Measurements from ENCODE around the gene IGSF8. TPM values are rescaled to one million over a fixed set of nuclear protein-coding genes. Genes with fewer than 3 reads are reported as not detected.

The IGSF8 gene
- total and polyA plus RNA-seq, 8 donors: 12.9 to 24.7 (median 18.4) TPM

DNA sequence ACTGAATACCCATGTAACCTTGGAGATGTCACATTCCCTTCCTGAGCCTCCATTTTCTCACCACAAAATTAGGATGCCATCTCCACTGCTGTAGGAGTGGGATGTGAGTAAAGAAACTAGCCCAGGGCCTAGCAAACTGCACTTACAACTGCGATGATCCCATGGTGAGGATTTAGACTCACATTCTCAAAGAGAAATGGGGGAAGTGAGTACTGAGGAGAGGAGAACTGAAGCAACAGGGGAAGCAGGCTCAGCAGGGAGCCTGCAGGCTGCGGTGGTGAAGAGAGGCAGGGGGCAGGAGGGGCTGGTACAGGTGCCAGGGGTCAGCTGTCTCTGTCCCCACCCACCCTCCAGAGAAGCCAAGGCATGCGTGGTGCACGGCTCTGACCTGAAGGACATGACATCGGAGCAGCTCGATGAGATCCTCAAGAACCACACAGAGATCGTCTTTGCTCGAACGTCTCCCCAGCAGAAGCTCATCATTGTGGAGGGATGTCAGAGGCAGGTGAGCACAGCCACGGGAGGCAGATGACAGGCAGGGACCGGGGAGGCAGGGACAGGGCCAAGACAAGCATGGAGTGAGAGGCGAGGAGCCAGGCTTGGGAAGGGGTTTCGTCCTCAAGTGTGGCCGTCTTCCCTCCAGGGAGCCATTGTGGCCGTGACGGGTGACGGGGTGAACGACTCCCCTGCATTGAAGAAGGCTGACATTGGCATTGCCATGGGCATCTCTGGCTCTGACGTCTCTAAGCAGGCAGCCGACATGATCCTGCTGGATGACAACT is 36.6 kb upstream of the IGSF8 start:
- 72 to 76% methylated on average over 20 of the region's 20 CpGs for WGBS, 2 donors
- intact Hi-C loops (cut with DNase I): no loop called here
- Histone ChIP-seq H3K27ac (no peak overlapping the region), H3K27me3 (no peaks in the 10 kb centered on the region), H3K4me1 (no peaks in the 10 kb centered on the region), H3K4me3 (no peak overlapping the region), H3K9me3 (no peaks in the 10 kb centered on the region), H3K36me3 (no peaks in the 10 kb centered on the region)
- TF ChIP-seq, protein P1, sequence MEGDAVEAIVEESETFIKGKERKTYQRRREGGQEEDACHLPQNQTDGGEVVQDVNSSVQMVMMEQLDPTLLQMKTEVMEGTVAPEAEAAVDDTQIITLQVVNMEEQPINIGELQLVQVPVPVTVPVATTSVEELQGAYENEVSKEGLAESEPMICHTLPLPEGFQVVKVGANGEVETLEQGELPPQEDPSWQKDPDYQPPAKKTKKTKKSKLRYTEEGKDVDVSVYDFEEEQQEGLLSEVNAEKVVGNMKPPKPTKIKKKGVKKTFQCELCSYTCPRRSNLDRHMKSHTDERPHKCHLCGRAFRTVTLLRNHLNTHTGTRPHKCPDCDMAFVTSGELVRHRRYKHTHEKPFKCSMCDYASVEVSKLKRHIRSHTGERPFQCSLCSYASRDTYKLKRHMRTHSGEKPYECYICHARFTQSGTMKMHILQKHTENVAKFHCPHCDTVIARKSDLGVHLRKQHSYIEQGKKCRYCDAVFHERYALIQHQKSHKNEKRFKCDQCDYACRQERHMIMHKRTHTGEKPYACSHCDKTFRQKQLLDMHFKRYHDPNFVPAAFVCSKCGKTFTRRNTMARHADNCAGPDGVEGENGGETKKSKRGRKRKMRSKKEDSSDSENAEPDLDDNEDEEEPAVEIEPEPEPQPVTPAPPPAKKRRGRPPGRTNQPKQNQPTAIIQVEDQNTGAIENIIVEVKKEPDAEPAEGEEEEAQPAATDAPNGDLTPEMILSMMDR (IDR thresholded peaks at IDR 0.05): no peak
- FAIRE-seq: no peak
- DNase-seq: peak in 1 of 6 donors; percentile 30
- no peak for ATAC-seq

DNA sequence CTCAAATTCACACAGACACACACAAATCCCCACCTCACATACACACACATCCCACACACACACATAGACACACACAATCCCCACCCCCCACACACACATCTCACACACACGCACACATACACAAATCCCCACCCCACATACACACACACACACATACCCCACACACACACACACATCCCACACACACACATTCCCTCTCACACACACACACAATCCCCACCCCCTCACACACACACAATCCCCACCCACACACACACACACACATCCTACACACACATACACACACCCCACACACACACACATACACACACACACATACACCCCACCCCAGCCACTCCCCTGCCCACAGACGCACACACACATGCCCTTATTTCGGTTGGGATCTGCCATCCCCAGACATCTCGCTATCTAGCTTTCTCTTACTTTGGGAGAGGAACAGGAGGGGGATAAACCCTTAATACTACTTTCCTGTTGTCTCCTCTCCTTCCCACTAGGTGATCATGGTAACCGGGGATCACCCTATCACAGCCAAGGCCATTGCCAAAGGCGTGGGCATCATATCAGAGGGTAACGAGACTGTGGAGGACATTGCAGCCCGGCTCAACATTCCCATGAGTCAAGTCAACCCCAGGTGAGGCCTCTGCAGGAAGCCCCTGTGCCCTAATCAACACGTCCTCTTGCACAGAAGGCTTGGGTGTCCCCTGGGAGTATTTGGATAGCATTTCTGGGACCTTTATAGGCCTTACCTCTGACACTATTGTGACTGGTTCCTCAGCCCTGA is 35.8 kb upstream of the IGSF8 start:
- H3K9me3 ChIP-seq: no peaks in the 10 kb centered on the region
- intact Hi-C loops (cut with DNase I): no loop called here
- H3K27ac ChIP-seq: no peak overlapping the region
- 69 to 75% methylated on average over 9 of the region's 9 CpGs for WGBS, 2 donors
- DNase-seq (no peak), FAIRE-seq (no peak), ATAC-seq (no peak)
- no peaks in the 10 kb centered on the region for H3K36me3 ChIP-seq
- no peaks in the 10 kb centered on the region for H3K4me1 ChIP-seq
- H3K4me3 ChIP-seq: no peak overlapping the region
- no peaks in the 10 kb centered on the region for H3K27me3 ChIP-seq
- TF ChIP-seq, protein P1 (IDR thresholded peaks at IDR 0.05): no peak

DNA sequence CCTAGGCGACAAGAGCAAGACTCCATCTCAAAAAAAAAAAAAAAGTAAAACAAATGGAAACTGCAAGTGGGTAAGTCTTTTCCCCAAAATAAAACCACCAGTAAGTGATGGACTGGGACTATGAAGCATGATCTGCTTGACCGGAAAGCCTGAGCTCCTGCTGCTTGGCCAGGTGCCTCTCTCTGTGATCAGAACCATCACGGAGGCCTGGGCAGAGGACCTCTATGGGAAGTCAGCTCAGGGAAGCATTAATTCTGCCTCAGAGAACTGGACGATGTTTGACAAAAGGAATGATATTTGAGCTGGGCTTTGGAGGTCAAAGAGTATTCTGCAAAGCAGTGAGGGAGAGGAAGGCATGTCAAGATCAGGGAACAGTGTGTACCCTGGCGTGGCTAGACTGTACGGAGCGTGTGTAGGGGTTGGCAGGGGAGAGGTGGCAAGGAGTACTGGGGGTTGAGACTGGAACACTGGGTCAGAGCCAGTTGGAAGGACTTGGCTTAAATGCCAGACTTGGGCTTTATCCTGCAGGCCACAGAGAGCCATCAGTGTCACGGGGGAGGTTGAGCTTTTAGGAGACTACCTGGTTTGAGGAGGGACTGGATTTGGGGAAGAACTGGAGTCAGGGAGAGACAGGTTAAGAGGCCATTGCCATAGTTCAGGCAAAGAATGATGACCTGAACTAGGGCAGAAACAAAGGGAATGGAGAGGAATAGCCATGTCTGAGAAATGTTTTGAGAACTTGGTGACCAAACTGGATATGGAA is 33.6 kb upstream of the IGSF8 start:
- Histone ChIP-seq H3K9me3 (no peaks in the 10 kb centered on the region), H3K4me3 (no peak overlapping the region), H3K4me1 (no peaks in the 10 kb centered on the region), H3K27ac (no peak overlapping the region), H3K36me3 (no peaks in the 10 kb centered on the region), H3K27me3 (no peaks in the 10 kb centered on the region)
- TF ChIP-seq, protein P1 (IDR thresholded peaks at IDR 0.05): no peak
- FAIRE-seq (no peak), DNase-seq (peak in 1 of 6 donors; percentile 28), ATAC-seq (peak in 2 of 4 donors; percentile 28 to 36)
- WGBS, 2 donors: 53 to 62% methylated on average over 8 of the region's 8 CpGs
- intact Hi-C loops (cut with DNase I): no loop called here

DNA sequence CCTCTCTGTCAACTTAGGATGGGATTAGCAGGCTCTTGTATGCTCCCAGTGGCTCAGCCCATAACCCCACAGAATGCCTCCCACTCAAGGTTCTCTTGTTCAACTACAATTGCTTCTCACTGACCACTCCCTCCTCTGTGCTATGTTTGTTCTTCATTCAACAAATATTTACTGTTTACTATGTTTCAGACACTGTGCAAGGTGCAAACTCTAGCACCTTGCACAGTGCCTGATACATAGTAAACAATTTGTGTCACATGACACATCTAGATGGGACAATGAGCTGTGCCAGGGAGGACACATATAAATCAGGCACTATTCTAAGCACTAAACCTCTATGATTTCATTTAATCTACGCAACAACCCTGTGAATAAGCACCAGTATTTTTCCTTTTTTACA is 32.5 kb upstream of the IGSF8 start:
- ATAC-seq (no peak), DNase-seq (no peak), FAIRE-seq (no peak)
- H3K9me3 ChIP-seq: no peaks in the 10 kb centered on the region
- H3K4me1 ChIP-seq: no peaks in the 10 kb centered on the region
- WGBS, 2 donors: 88 to 89% methylated on average over 1 of the region's 1 CpG
- TF ChIP-seq, protein P1 (IDR thresholded peaks at IDR 0.05): no peak
- H3K27ac ChIP-seq: no peak overlapping the region
- intact Hi-C loops (cut with DNase I): no loop called here
- H3K27me3 ChIP-seq: no peaks in the 10 kb centered on the region
- H3K36me3 ChIP-seq: no peaks in the 10 kb centered on the region
- no peak overlapping the region for H3K4me3 ChIP-seq
